ENCODE results near the gene SPTLC2. TPM values are rescaled to one million over a fixed set of nuclear protein-coding genes. Genes with fewer than 3 reads are reported as not detected.

Gene SPTLC2
- total RNA-seq, 1 experiment from 2014 or later, result 44.7 TPM

GRCh38 chr14:77485256-77485655 is 131.2 kb downstream of the SPTLC2 start (continued):
- TF ChIP-seq MAX (IDR thresholded peaks at IDR 0.05) (no peak), CBX3 (IDR thresholded peaks at IDR 0.05; ENCODE audit: low read depth) (no peak), EGR1 (IDR thresholded peaks at IDR 0.05; ENCODE audit: low read depth) (no peak), RAD21 (IDR thresholded peaks at IDR 0.05; ENCODE audit: low read depth) (no peak), EZH2phosphoT487 (IDR thresholded peaks at IDR 0.05; ENCODE audit: borderline replicate concordance) (no peak), ZNF274 (IDR thresholded peaks at IDR 0.05; ENCODE audit: low read depth, low read length) (no peak)

GRCh38 chr14:77482422-77482821 is 134.0 kb downstream of the SPTLC2 start:
- Histone ChIP-seq H4K20me1 (ENCODE audit: insufficient read depth) (no peaks in the 10 kb centered on the region), H3K79me2 (ENCODE audit: insufficient read depth, low read length) (no peaks in the 10 kb centered on the region), H3K36me3 (ENCODE audit: control insufficient read depth in 1 of 2, insufficient read depth in 2 of 2, low read length in 2 of 2) (no peaks in the 10 kb centered on the region), H3K9me2 (ENCODE audit: insufficient read depth) (no peaks in the 10 kb centered on the region), H3K4me2 (ENCODE audit: low read length) (no peak overlapping the region), H3K4me1 (ENCODE audit: control insufficient read depth in 1 of 2, insufficient read depth in 2 of 2, low read length in 2 of 2) (no peaks in the 10 kb centered on the region), H3K4me3 (replicated peaks in 1 of 2; ENCODE audit: low read depth in 1 of 2, low read length in 2 of 2) (no peak overlapping the region), H3K27ac (ENCODE audit: low read depth, low read length) (no peak overlapping the region), H3K9me3 (ENCODE audit: control insufficient read depth in 1 of 2, insufficient read depth in 1 of 2, low read depth in 1 of 2, low read length in 2 of 2) (no peaks in the 10 kb centered on the region), H3K9ac (ENCODE audit: low read length) (no peak overlapping the region), H2AFZ (ENCODE audit: low read depth, low read length, poor library complexity, severe bottlenecking) (no peak overlapping the region), H3K27me3 (ENCODE audit: insufficient read depth, low read length) (no peaks in the 10 kb centered on the region)
- no peak for TF ChIP-seq JUND (IDR thresholded peaks at IDR 0.05)
- TF ChIP-seq ZNF274 (IDR thresholded peaks at IDR 0.05; ENCODE audit: low read depth, low read length), result no peak
- no peak for TF ChIP-seq ATF3 (IDR thresholded peaks at IDR 0.05)
- no peak for TF ChIP-seq SRF (IDR thresholded peaks at IDR 0.05; ENCODE audit: low read depth)
- no peak for TF ChIP-seq CEBPB (IDR thresholded peaks at IDR 0.05; ENCODE audit: low read depth)
- no peak for TF ChIP-seq FOSL1 (IDR thresholded peaks at IDR 0.05; ENCODE audit: low read depth)
- no peak for TF ChIP-seq CTCF (IDR thresholded peaks at IDR 0.05 in 2 of 3, conservative IDR thresholded peaks at IDR 0.05 in 1 of 3; ENCODE audit: borderline replicate concordance in 1 of 3, insufficient read depth in 1 of 3, low read depth in 2 of 3, low read length in 2 of 3)
- TF ChIP-seq ZFX (IDR thresholded peaks at IDR 0.05), result no peak
- TF ChIP-seq ZBTB33 (IDR thresholded peaks at IDR 0.05; ENCODE audit: extremely low read depth, insufficient replicate concordance, low read length), result no peak
- TF ChIP-seq EZH2 (IDR thresholded peaks at IDR 0.05), result no peak
- no peak for TF ChIP-seq ELF1 (IDR thresholded peaks at IDR 0.05; ENCODE audit: borderline replicate concordance, low read depth)
- no peak for TF ChIP-seq SP1 (IDR thresholded peaks at IDR 0.05; ENCODE audit: low read depth)
- no peak for TF ChIP-seq TCF7L2 (IDR thresholded peaks at IDR 0.05; ENCODE audit: borderline replicate concordance, extremely low read depth, insufficient read depth, insufficient read length)
- no peak for TF ChIP-seq SIN3A (IDR thresholded peaks at IDR 0.05; ENCODE audit: low read depth)
- TF ChIP-seq YY1 (IDR thresholded peaks at IDR 0.05; ENCODE audit: extremely low read depth, insufficient replicate concordance, low read depth, low read length), result no peak
- TF ChIP-seq POLR2A (IDR thresholded peaks at IDR 0.05; ENCODE audit: borderline replicate concordance, extremely low read depth, insufficient read depth, insufficient read length), result no peak
- RAD21 ChIA-PET (ENCODE audit: low non-redundant PET in 1 of 2, low total read pairs in 2 of 2, uncharacterized antibody in 2 of 2, unreplicated experiment in 2 of 2), result no interaction called here
- CTCF ChIA-PET, result no interaction called here
- POLR2A ChIA-PET, result no interaction called here
- ATAC-seq, result no peak
- BruUV-seq (replicated peaks), result no TSS peak
- DNase-seq (ENCODE audit: low read depth, low spot score), result no peak
- intact Hi-C loops (cut with micrococcal nuclease), result no loop called here
